Measurements from ENCODE around the gene GPR78. TPM values are rescaled to one million over a fixed set of nuclear protein-coding genes. Genes with fewer than 3 reads are reported as not detected.
"Not testable (repeated sequence)": the region's sequence is repeated elsewhere in the genome, so short reads cannot be mapped to it uniquely, and the experiment has no call there.

Gene GPR78
- total RNA-seq, 1 experiment from 2014 or later: not detected

GRCh38 chr4:8607603-8608481 is 27.6 kb downstream of the GPR78 start:
- in situ Hi-C loops (cut with HindIII; ENCODE audit: low sequenced_read_pairs): no loop called here
- DNase-seq (ENCODE audit: low spot score): no peak

DNA sequence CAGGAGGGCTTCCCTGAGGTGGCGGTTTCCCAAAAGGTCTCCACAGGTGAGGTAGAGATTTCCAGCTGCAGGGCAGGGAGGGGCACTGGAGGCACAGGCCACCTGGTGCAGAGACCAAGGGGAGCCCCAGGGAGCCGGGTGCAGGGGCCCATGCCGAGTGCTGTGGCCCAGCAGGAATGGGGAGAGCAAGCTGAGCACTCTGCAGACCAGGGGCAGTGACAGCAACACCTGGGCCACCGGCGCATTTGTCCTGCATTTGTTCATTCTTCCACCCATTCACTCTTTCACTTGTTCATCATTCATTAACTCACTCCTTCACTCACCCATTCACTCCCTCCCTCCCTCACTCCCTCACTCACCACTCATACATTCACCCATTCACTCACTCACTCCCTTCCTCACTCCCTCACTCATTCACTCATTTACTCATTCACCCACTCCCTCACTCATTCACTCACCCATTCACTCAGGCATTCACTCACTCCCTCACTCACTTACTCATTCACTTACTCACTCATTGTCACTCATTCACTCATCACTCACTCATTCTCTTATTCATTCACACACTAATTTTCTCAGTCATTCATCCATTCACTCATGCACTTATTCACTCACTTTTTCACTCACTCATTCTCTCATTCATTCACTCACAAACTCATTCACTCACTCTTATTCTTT is 28.7 kb downstream of the GPR78 start:
- in situ Hi-C loops (cut with HindIII; ENCODE audit: low sequenced_read_pairs): no loop called here

DNA sequence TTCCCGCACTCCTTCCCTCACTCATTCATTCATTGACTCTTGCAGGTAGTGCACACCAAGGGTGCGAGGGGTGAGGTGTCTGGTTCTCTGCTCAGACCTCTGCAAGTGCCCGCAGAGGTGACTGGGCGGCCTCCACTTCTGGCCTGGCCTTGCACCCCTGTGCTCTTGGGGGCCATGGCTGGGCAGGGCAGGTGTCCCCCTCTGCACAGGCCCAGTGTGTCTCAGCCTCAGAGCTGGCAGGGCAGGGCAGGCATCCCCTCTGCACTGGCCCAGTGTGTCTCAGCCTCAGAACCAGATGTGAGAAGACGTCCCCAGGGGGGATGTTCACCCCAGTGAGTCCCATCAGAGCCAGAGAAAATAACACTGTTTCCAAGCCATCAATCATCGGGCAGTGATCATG is 29.2 kb downstream of the GPR78 start:
- no peak for DNase-seq (ENCODE audit: low spot score)
- in situ Hi-C loops (cut with HindIII; ENCODE audit: low sequenced_read_pairs): no loop called here

More for the DNA sequence above, 28.7 kb downstream of the GPR78 start:
- no peak for DNase-seq (ENCODE audit: low spot score)

- in situ Hi-C loops (cut with HindIII; ENCODE audit: low sequenced_read_pairs): no loop called here
- no peak for DNase-seq (ENCODE audit: low spot score)
Measured at GRCh38 chr4:8609824-8610350, 29.7 kb downstream of the GPR78 start.

DNA sequence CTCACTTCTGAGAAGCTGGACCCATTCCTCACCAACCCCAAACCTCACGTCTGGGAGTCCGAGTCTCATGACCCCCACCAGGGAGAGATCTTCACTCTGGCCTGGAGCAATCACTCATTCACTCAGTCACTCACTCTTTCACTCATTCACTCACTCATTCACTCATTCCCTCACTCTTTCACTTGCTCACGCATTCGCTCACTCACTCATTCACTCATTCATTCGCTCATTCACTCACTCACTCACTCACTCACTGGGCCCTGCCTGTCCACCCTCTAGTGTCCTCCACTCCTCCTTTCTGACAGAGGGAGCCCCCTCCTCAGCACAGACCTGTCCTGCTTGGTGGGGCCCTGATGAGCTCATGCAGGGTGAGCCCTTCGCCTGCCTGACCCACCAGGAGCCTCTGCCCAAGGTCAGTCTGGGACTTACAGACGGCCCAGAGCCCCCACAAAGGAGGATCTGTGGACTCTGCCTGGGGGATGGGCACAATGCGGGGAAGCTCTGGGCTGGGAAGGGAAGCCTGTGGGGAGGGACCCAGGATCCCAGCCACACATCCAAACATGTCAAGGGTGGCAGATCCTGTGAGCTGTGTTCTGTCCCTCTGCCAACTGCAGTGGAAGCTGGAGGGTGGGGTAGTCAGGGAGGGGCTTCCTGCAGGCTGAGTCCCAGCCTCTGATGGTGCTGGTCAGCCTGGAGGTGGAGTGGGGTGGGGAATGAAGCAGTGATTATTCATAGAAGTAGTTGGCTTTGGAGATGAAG is 30.8 kb downstream of the GPR78 start:
- in situ Hi-C loops (cut with HindIII; ENCODE audit: low sequenced_read_pairs): no loop called here
- no peak for DNase-seq (ENCODE audit: low spot score)

GRCh38 chr4:8612646-8613045 is 32.5 kb downstream of the GPR78 start:
- in situ Hi-C loops (cut with HindIII; ENCODE audit: low sequenced_read_pairs): no loop called here
- no peak for DNase-seq (ENCODE audit: low spot score)

DNA sequence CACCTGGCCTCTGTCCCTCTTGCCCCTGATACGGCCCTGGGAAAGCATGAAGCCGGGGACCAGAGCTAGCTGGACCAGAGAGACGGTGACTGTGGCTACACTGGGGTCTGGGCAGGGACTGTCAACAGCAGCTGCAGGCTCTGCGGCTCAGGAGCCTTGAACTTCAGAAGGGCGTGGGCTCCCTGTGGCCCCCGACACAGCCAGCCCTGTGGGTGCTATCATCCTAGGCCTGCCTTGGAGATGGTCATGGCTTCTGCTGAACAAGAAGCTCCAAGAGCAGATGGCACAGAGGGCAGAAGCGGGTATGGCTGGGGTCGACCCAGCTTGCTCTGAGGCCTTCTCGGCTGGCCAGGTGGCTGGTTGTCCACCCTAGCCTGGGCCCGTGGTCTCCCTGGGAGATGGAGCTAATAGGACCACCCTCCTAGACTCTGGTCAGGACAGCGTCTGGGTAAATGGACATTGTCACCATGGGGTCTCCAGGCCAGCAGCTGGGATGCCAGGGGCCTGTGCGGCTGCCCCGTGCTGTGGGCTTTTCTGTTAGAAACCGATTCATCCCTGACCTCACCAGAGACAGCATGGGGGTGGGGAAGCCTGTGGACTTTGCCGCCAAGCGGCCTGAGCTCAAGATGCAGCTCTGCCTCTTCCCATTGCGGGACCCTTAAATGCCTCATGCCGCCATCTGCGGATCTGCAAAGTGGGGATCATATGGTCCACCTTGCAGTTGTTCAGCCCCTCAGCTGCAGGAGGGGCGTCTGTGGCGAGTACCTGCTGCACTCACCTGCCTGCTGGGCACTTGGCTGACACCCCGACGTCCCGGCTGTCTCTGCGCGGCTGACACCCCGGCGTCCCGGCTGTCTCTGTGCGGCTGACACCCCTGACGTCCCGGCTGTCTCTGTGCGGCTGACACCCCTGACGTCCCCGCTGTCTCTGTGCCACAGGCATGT is 33.5 kb downstream of the GPR78 start:
- DNase-seq (ENCODE audit: low spot score): no peak
- in situ Hi-C loops (cut with HindIII; ENCODE audit: low sequenced_read_pairs): no loop called here

- in situ Hi-C loops (cut with HindIII; ENCODE audit: low sequenced_read_pairs): no loop called here
- no peak for DNase-seq (ENCODE audit: low spot score)
Measured at GRCh38 chr4:8614365-8615193, 34.4 kb downstream of the GPR78 start.

DNA sequence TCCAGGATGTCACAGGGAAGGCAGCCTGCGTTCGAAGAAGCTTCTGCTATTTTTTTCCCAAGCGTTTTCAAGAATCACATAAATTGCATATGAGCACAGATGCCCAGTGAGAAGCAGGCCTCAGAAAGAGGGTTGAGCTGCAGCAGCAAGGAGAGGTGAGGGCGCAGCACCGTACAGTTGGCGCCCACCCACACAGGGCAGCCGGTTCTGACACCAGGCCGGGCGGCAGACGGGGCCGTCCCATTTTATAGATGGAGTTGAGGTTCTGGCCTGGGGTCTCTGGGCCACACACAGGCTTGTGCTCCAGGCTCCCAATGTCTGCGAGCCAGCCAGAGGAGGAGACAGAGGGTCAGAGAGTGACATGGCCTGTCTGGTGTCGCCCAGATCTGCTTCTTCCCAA is 35.2 kb downstream of the GPR78 start:
- DNase-seq (ENCODE audit: low spot score): no peak
- in situ Hi-C loops (cut with HindIII; ENCODE audit: low sequenced_read_pairs): no loop called here

DNA sequence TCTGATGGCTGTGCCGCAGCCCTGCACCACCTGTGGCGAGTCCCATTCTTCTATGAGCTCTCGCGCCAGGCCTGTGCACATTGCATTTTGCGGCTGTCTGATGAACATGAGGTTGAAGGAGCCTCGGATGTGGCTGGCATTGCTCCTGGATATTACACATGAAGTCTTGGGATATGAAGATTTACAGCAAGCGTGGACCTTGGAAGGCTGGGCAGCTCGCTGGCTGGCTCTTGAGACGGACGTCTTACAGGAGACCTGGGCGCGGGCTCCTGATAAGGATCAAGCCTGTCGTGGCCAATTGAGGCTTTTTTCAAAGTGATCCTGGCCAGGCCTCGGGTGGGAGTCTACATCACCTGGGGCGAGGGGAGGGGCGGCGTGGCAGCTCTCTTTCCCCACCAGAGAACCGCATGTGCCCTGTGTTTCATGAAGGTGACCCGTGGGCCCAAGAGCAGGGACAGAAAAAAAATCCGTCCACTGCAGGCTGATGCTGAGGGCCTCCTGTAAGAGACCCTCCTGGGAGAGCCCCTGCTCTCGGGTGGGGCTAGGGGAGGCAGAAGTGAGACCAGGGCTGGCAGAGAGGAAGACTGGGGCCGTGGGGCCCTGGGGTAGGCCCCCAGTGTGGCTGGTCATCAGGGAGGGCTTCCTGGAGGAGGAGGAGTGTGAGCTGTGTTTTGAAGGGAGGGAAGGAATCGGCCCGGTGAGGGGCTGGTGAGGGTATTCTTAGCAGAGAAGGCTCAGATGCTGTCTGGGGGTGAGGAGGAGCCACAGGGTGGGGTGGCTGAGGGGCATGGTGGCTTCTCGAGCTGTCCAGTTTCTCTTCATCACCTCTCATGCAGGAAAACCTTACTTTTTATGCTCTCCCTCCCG is 36.0 kb downstream of the GPR78 start:
- in situ Hi-C loops (cut with HindIII; ENCODE audit: low sequenced_read_pairs): no loop called here
- DNase-seq (ENCODE audit: low spot score): no peak

- no peak for DNase-seq (ENCODE audit: low spot score)
- in situ Hi-C loops (cut with HindIII; ENCODE audit: low sequenced_read_pairs): no loop called here
Measured at GRCh38 chr4:8616831-8617230, 36.6 kb downstream of the GPR78 start.

DNA sequence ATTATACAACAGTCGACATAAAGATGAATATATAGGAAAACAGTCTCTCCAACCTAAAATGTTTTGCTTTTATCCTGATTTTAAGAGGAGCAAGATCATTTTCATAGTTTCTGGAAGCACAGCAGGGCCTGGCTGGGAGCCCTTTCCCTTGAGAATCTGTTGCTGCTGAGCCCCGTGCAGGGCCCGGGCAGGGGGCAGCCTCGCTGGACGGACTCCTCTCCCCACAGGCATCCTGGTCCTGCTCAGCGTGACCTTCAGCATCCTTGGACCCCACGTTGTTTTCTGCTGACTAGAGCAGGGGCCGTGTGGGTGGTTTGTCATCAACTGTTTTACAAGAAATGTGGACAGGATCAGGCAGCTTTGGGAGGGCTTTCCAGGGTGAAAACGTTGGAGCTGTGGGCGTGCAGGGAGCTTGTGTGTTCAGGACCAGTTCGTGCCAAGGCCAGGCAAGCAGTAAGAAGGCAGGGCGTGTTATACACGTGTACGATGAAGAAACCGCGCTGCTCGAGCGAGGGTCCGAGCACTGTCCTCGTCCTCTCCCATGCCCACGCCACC is 37.4 kb downstream of the GPR78 start:
- in situ Hi-C loops (cut with HindIII; ENCODE audit: low sequenced_read_pairs): no loop called here
- no peak for DNase-seq (ENCODE audit: low spot score)

DNA sequence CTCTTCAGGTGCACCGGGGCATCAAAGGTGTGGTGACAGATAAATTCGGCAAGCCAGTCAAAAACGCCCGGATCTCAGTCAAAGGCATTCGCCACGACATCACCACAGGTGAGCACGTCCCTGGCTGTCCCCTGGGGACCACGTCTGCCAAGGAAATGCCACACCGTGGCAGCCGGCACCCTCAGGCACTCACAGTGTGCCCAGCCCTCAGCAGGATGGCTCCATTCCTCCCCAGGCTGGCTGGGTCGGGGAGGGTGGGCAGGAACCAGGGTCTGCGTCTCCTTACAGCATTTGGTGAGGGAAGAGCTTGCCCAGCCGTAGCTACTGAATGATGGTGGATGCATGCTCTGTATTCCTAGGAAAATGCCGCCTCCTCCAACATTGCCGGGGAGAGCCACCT is 38.2 kb downstream of the GPR78 start:
- DNase-seq (ENCODE audit: low spot score): no peak
- in situ Hi-C loops (cut with HindIII; ENCODE audit: low sequenced_read_pairs): no loop called here

DNA sequence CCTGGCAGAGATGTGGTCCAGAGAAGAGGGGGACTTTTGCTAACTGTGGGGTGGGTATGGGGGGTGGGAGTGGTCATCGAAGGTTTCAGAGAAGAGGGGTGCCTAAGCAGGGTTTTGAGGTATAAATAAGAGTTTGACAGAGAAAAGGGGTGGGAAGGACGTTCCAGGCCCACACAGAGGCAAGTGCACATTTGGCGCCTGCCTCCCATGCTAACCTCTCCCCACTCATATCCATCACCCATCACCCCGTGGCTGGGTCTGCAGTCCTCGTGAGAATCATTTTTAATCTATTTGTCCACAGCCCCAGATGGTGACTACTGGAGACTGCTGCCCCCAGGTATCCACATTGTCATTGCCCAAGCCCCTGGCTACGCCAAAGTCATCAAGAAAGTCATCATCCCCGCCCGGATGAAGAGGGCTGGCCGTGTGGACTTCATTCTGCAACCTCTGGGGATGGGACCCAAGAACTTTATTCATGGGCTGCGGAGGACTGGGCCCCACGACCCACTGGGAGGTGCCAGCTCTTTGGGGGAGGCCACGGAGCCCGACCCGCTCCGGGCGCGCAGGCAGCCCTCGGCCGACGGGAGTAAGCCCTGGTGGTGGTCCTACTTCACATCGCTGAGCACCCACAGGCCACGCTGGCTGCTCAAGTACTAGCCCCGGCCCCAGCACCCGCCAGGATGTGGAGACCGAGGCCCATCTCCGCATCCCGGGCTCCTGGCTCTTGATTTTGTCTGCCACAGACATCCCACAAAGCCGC is 38.9 kb downstream of the GPR78 start:
- no peak for DNase-seq (ENCODE audit: low spot score)
- in situ Hi-C loops (cut with HindIII; ENCODE audit: low sequenced_read_pairs): no loop called here

- DNase-seq (ENCODE audit: low spot score); in situ Hi-C loops (cut with HindIII; ENCODE audit: low sequenced_read_pairs): not testable (repeated sequence)
Measured at GRCh38 chr4:8621135-8621534, 40.9 kb downstream of the GPR78 start.

All from G401 (cell line).